ENCODE results near the gene PHGDH.

Gene PHGDH

GRCh38 chr1:119767486-119767885 lies 55.8 kb downstream of the PHGDH start:
- Histone ChIP-seq H3K27me3 (ENCODE audit: insufficient read depth, low read length) (no peaks in the 10 kb centered on the region), H3K36me3 (ENCODE audit: insufficient read depth, low read length) (no peaks in the 10 kb centered on the region), H3K4me3 (ENCODE audit: low read length) (no peak overlapping the region), H3K27ac (ENCODE audit: low read depth, low read length) (no peak overlapping the region), H3K9me3 (ENCODE audit: insufficient read depth, low read depth, low read length) (no peaks in the 10 kb centered on the region), H3K9ac (ENCODE audit: low read depth, low read length) (no peak overlapping the region), H3K4me1 (ENCODE audit: insufficient read depth, low read length) (no peaks in the 10 kb centered on the region)
- WGBS = 90% methylated on average over 2 of the region's 2 CpGs

- WGBS = 80% methylated on average over 8 of the region's 8 CpGs
- Histone ChIP-seq H3K27ac (ENCODE audit: low read depth, low read length) (no peak within 1 kb of the TSS), H3K9ac (ENCODE audit: low read depth, low read length) (no peak within 1 kb of the TSS), H3K36me3 (ENCODE audit: insufficient read depth, low read length) (no peaks in the 10 kb centered on the region), H3K4me1 (ENCODE audit: insufficient read depth, low read length) (peaks cover 11% of the 10 kb centered on the region), H3K27me3 (ENCODE audit: insufficient read depth, low read length) (no peaks in the 10 kb centered on the region), H3K4me3 (ENCODE audit: low read length) (no peak within 1 kb of the TSS), H3K9me3 (ENCODE audit: insufficient read depth, low read depth, low read length) (no peaks in the 10 kb centered on the region)
Measured at GRCh38 chr1:119768778-119769177, 57.0 kb downstream of the PHGDH start, which contains the start of gene HMGCS2. Gene HMGCS2, minus strand, starts transcription at chr1:119768905. Its CDS starts 61 bp downstream, at chr1:119768844.

DNA sequence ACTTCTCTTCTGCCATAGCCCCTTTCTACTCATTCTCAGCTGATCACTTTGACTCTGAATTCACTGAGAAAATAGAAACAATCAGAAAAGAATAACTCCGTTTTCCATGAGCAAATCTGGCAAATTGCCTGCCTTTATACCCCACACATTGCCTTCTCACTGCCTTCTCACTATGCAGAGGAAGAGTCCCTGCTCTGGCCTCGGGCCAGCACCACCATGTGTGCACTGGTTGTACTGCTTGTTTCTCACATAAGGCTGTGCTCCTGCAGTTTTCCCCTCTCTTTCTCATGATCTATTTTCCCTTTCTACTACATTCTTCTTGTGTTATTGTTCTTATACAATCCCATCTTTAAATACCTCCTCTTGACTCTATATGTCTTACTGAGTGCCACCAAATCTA lies 59.3 kb downstream of the PHGDH start:
- 66% methylated on average over 2 of the region's 2 CpGs for WGBS
- Histone ChIP-seq H3K27ac (ENCODE audit: low read depth, low read length) (no peak overlapping the region), H3K4me3 (ENCODE audit: low read length) (no peak overlapping the region)

GRCh38 chr1:119771770-119772169 lies 60.0 kb downstream of the PHGDH start:
- no peak overlapping the region for H3K9ac ChIP-seq (ENCODE audit: low read depth, low read length)
- no peaks in the 10 kb centered on the region for H3K36me3 ChIP-seq (ENCODE audit: insufficient read depth, low read length)
- H3K9me3 ChIP-seq (ENCODE audit: insufficient read depth, low read depth, low read length) = no peaks in the 10 kb centered on the region
- H3K4me3 ChIP-seq (ENCODE audit: low read length) = no peak overlapping the region
- no peaks in the 10 kb centered on the region for H3K27me3 ChIP-seq (ENCODE audit: insufficient read depth, low read length)
- H3K27ac ChIP-seq (ENCODE audit: low read depth, low read length) = no peak overlapping the region
- H3K4me1 ChIP-seq (ENCODE audit: insufficient read depth, low read length) = peaks cover 24% of the 10 kb centered on the region
- 91% methylated on average over 2 of the region's 3 CpGs for WGBS

More for the DNA sequence above, 59.3 kb downstream of the PHGDH start:
- Histone ChIP-seq H3K4me1 (ENCODE audit: insufficient read depth, low read length) (peaks cover 24% of the 10 kb centered on the region), H3K36me3 (ENCODE audit: insufficient read depth, low read length) (no peaks in the 10 kb centered on the region), H3K9me3 (ENCODE audit: insufficient read depth, low read depth, low read length) (no peaks in the 10 kb centered on the region), H3K9ac (ENCODE audit: low read depth, low read length) (no peak overlapping the region), H3K27me3 (ENCODE audit: insufficient read depth, low read length) (no peaks in the 10 kb centered on the region)

- Histone ChIP-seq H3K36me3 (ENCODE audit: insufficient read depth, low read length) (no peaks in the 10 kb centered on the region), H3K4me3 (ENCODE audit: low read length) (no peak overlapping the region), H3K9ac (ENCODE audit: low read depth, low read length) (no peak overlapping the region), H3K27me3 (ENCODE audit: insufficient read depth, low read length) (no peaks in the 10 kb centered on the region), H3K4me1 (ENCODE audit: insufficient read depth, low read length) (peaks cover 24% of the 10 kb centered on the region), H3K27ac (ENCODE audit: low read depth, low read length) (no peak overlapping the region), H3K9me3 (ENCODE audit: insufficient read depth, low read depth, low read length) (no peaks in the 10 kb centered on the region)
- WGBS = 91% methylated on average over 2 of the region's 2 CpGs
Measured at GRCh38 chr1:119772298-119772697, 60.6 kb downstream of the PHGDH start.

GRCh38 chr1:119773711-119774241 lies 62.0 kb downstream of the PHGDH start:
- Histone ChIP-seq H3K27me3 (ENCODE audit: insufficient read depth, low read length) (no peaks in the 10 kb centered on the region), H3K9ac (ENCODE audit: low read depth, low read length) (no peak overlapping the region), H3K9me3 (ENCODE audit: insufficient read depth, low read depth, low read length) (no peaks in the 10 kb centered on the region), H3K4me1 (ENCODE audit: insufficient read depth, low read length) (peaks cover 24% of the 10 kb centered on the region), H3K4me3 (ENCODE audit: low read length) (peak overlapping the region; percentile 6; the same call in 1 of the 2 replicates), H3K36me3 (ENCODE audit: insufficient read depth, low read length) (no peaks in the 10 kb centered on the region), H3K27ac (ENCODE audit: low read depth, low read length) (peak overlapping the region; percentile 48)
- WGBS = 80% methylated on average over 3 of the region's 3 CpGs

GRCh38 chr1:119774746-119775490 lies 63.2 kb downstream of the PHGDH start:
- H3K27ac ChIP-seq (ENCODE audit: low read depth, low read length) = no peak overlapping the region
- no peaks in the 10 kb centered on the region for H3K27me3 ChIP-seq (ENCODE audit: insufficient read depth, low read length)
- H3K36me3 ChIP-seq (ENCODE audit: insufficient read depth, low read length) = no peaks in the 10 kb centered on the region
- no peak overlapping the region for H3K4me3 ChIP-seq (ENCODE audit: low read length)
- no peak overlapping the region for H3K9ac ChIP-seq (ENCODE audit: low read depth, low read length)
- no peaks in the 10 kb centered on the region for H3K9me3 ChIP-seq (ENCODE audit: insufficient read depth, low read depth, low read length)
- H3K4me1 ChIP-seq (ENCODE audit: insufficient read depth, low read length) = peaks cover 24% of the 10 kb centered on the region
- 87% methylated on average over 7 of the region's 7 CpGs for WGBS

- Histone ChIP-seq H3K27ac (ENCODE audit: low read depth, low read length) (no peak overlapping the region), H3K4me3 (ENCODE audit: low read length) (no peak overlapping the region)
- WGBS = 99% methylated on average over 4 of the region's 6 CpGs
Measured at GRCh38 chr1:119778359-119778758, 66.6 kb downstream of the PHGDH start.

GRCh38 chr1:119778886-119779560 lies 67.3 kb downstream of the PHGDH start:
- H3K36me3 ChIP-seq (ENCODE audit: insufficient read depth, low read length) = no peaks in the 10 kb centered on the region
- WGBS = 92% methylated on average over 13 of the region's 13 CpGs
- H3K9ac ChIP-seq (ENCODE audit: low read depth, low read length) = no peak overlapping the region
- H3K27me3 ChIP-seq (ENCODE audit: insufficient read depth, low read length) = no peaks in the 10 kb centered on the region
- H3K4me3 ChIP-seq (ENCODE audit: low read length) = no peak overlapping the region
- no peaks in the 10 kb centered on the region for H3K9me3 ChIP-seq (ENCODE audit: insufficient read depth, low read depth, low read length)
- no peak overlapping the region for H3K27ac ChIP-seq (ENCODE audit: low read depth, low read length)
- peaks cover 14% of the 10 kb centered on the region; the same call in 1 of the 2 replicates for H3K4me1 ChIP-seq (ENCODE audit: insufficient read depth, low read length)

More at GRCh38 chr1:119778359-119778758, 66.6 kb downstream of the PHGDH start:
- no peaks in the 10 kb centered on the region for H3K9me3 ChIP-seq (ENCODE audit: insufficient read depth, low read depth, low read length)
- H3K36me3 ChIP-seq (ENCODE audit: insufficient read depth, low read length) = no peaks in the 10 kb centered on the region
- no peak overlapping the region for H3K9ac ChIP-seq (ENCODE audit: low read depth, low read length)
- peaks cover 20% of the 10 kb centered on the region for H3K4me1 ChIP-seq (ENCODE audit: insufficient read depth, low read length)
- no peaks in the 10 kb centered on the region for H3K27me3 ChIP-seq (ENCODE audit: insufficient read depth, low read length)

- H3K4me1 ChIP-seq (ENCODE audit: insufficient read depth, low read length) = peaks cover 5% of the 10 kb centered on the region; the same call in 1 of the 2 replicates
- WGBS = 84% methylated on average over 5 of the region's 5 CpGs
- no peak overlapping the region for H3K9ac ChIP-seq (ENCODE audit: low read depth, low read length)
- no peaks in the 10 kb centered on the region for H3K9me3 ChIP-seq (ENCODE audit: insufficient read depth, low read depth, low read length)
- no peak overlapping the region for H3K27ac ChIP-seq (ENCODE audit: low read depth, low read length)
- no peaks in the 10 kb centered on the region for H3K36me3 ChIP-seq (ENCODE audit: insufficient read depth, low read length)
- H3K4me3 ChIP-seq (ENCODE audit: low read length) = no peak overlapping the region
- H3K27me3 ChIP-seq (ENCODE audit: insufficient read depth, low read length) = no peaks in the 10 kb centered on the region
Measured at GRCh38 chr1:119779869-119780356, 68.2 kb downstream of the PHGDH start.

Measured in HUES64 (cell line).